SKM-1 treated with dmso at 0.1 percent for 144 hours (cell line): ENCODE measurements around the gene TWNK.
A peak's percentile ranks its signal among the peaks of the same experiment; 100 is the strongest.
"Not testable (repeated sequence)": the region's sequence is repeated elsewhere in the genome, so short reads cannot be mapped to it uniquely, and the experiment has no call there.

Experiments
- DNase-seq: peaks from one replicate; lab custom pipeline; 2025; ENCODE audit not compliant: unreplicated experiment; lab: John Stamatoyannopoulos, UW

The TWNK gene

DNA sequence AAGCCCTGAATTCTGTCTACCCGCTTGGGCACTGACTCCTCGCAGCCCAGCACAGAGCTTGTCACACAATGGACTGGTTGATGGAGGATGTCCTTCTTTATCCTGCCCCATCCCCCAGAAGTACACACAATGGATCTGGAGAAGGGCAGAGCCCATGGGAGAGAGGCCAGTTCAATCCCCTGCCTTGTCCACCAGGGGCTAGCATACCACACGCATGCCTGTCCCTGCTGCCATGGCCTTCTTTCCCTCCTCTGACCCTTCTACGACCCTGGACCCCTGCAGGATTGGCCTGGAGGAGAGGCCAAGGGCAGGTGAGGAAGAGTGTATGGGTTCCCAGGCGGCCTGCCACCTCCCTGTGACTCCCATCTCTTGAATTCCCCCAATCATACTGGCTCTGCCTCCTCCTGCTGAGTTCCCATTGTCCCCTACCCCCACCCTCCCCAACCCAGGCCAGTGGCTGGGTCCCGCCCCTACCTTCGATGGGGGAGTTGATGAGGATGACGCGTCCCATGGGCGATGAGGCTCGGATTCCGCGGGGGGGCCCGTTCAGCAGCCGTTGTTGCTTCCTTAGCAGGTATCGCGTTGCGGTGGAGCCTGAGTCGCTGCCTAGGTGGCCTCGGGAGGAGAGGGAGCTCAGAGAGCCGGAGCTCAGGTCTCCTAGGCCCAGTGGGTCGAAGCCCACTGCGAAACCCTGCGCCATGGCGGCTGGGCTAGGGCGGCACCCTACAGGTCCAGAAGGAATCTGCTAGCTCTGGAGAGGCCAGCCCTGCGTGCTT lies 42.4 kb downstream of the TWNK start:
- no peak for DNase-seq

DNA sequence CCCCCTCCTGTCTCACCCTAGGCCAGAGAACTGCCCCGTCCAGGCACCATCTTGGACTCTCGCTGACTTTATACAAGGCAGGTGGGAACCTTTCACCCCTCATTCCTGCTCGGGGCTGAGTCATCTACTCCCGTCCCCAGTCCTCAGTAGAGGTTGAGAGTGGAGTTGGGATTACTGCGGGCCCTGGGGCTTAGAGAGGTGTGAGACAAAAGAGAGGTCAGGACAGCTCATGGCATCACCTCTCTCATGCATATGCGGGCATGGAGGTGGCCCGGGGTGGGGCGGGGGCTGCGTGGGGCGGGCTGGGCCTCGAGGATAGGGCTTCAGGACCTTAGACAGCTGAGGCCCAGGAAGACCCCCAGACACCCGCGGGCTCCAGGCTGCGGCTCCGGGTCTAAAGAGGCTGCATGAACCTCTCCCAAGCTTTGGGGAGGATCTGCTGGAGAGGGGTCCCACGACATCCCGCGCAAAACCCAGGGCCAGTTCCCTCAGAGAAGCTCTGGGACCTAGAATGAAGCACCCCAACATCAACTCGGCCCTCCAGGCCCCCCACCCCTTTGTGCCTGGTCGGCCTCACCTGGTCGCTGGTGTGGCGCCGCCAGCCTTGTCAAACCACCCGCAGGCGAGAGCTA lies 43.3 kb downstream of the TWNK start:
- no peak for DNase-seq

DNA sequence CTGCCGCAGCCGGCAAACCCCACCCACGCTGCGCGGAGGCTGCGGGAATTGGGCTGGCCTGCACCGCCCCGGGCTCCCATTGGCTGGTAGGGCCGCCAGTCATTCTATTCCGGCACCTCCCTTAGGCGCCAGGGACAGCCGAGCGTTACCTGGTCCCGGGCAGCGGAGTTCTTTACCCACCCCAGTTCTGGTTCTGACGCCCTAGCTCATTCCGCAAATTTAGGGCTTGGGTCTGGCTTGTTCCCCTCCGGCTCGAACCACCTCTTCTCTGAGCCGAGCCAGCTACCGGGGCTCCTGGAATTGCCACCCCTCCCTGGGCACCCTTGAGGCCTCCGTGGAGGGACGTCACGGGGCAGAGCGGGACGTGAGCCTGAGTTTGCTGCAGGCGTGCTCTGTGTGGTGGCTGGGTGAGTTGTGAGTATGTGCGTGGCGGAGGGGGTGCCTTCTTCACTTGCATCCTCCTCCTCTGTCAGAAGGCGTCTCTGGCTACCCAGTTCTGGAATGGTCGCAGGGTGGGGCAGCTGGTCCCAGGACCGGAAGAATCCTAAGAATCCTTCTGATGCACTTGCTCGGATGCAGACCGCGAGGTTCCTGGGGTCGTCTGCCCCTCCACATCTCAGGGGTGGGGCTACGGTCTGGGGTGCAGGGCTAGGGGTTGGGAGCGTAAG lies 43.9 kb downstream of the TWNK start, which contains the start of the genes PDZD7 and SFXN3:
TSS of gene PDZD7 (minus strand) at position 2 of the 668 bp plus-strand sequence. CDS start 910 bp downstream, outside the sequence.
TSS of gene SFXN3 (plus strand) at position 107 of the 668 bp plus-strand sequence. CDS start 3,461 bp downstream, outside the sequence.
- peak; percentile 85 for DNase-seq

DNA sequence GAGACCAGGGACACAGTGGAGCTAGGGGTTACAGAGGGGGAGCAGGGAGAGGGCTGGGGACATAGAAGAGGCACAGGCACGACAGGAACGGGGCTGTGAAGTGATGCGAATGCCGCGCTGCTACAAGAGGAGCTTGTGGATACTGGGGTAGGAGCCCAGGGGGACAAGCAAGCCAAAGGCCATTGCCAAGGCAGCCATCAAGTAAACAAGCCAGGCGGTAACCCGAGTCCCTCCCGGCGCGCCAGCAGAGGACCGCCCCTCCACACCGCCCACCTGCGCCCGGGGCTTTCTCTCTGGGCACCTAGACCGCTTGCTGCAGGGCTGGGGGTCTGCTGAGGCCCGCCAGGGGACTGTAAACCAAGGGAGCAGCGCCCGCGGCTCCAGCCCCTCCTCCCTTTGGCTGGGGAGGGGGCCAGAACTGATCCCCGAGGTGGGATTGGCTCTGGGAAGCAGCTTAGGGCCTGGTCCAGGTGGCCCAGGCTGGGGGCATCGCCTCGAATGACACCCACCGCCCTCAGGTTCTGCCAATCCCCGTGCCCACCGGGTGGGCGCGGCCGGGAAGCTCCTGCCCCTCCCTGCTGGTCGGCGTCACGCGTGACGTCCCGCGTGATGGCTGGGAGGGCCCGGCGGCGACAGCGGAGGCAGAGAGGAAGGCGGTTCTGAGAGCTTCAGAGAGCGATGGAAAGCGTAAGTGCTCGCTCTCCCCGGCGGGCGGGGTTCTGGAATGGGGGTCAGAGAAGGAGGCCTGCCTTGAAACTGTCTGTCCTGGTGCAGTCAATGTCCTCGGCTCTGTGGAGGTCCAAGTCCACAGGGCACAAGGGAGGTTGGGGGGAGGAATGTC lies 44.7 kb downstream of the TWNK start:
- DNase-seq: peak; percentile 20

DNA sequence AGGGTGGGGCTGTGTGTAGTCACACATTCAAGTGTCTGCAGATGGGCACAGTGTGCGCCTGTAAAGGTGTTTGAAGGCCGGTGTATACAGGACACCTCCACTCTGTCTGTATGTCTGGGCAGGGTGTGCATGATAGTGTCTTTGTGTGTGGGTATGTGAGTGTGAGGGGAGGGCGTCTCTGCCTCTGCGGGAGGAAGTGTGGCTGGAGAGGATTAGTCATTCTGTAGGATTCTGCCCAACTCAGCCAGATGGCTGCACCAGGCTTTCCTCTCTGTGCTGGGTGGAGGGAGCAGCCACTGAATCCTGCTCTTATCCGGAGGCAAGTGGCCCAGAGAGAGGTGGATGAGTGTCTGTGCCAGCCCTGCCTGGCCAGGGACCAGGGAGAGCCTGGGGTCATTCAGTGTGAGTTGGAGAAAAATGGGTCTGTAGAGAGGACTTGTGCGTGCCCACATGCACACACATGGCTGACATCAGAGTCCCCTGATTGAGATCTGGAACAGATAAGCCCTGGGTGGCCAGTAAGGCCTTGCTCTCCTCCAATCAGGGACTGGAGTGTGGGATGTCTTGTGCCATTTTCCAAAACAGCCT lies 45.4 kb downstream of the TWNK start:
- peak; percentile 34 for DNase-seq

DNA sequence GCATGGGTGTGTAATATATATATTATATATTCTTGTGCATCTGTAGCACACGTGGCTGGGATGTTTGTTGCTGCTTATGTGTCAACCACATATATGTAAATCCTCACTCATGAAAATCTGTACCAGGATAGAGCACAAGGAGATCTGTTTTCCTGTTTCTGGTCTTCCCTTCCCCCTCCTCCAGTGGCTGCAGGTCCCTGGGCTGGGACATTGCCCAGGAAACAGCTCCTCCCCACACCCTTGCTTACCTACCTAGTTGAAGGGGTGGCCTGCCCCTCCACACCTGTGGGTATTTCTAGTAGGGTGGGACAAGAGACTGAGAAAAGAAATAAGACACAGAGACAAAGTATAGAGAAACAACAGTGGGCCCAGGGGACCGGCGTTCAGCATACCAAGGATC lies 45.9 kb downstream of the TWNK start:
- DNase-seq: no peak

DNA sequence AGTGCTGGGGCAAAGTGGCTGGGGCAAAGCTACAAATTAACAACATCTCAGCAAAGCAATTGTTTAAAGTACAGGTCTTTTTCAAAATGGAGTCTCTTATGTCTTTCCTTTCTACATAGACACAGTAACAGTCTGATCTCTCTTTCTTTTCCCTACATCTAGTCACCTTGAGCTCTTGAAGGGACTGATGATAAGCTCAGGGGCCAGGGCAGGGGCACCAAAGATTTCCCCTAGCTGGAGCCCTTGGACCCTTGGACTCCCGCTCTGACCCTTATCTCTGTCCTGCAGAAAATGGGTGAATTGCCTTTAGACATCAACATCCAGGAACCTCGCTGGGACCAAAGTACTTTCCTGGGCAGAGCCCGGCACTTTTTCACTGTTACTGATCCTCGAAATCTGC lies 47.1 kb downstream of the TWNK start:
- DNase-seq: not testable (repeated sequence)

DNA sequence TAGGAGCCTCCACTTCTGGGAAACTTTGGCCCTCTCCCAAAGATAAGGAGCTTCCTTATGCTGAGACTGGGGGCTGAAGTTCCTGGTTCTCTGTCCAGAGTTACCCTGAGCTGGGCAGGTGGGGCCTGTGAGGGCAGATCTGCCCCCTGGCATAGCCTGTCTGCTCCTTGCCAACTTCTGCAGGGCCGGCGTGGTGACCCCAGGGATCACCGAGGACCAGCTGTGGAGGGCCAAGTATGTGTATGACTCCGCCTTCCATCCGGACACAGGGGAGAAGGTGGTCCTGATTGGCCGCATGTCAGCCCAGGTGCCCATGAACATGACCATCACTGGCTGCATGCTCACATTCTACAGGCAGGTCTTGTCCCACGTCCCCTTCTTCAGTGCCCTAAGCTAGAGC lies 48.0 kb downstream of the TWNK start:
- no peak for DNase-seq

DNA sequence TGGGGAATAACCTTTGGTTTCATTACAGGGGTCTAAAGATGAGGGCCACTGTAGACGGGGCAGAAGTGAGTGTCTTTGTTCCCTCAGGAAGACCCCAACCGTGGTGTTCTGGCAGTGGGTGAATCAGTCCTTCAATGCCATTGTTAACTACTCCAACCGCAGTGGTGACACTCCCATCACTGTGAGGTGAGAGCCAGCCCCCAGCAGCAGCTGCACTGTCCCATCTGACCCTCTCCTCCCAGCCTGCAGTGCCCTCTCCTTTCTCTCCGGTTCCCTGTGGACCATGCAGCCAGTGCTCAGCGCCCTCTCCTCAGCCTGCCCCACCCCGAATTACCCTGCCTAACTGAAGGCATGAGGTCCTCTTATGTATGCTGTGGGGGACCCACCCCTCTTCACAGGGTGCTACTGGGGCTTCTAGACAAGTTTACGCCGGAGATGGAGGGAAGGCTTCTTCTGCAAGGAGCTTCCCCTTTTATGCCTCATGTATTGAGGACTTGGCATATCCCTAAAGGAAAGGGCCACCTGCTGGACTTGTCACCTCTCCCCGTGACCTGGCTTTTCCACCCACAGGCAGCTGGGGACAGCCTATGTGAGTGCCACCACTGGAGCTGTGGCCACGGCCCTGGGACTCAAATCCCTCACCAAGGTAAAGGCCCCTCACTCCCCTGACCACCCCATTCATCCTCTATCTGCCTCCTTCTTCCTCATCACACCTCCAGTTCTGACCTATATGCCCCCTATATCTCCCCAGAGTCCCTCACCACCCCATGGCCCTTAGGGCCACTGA lies 48.8 kb downstream of the TWNK start:
- no peak for DNase-seq

DNA sequence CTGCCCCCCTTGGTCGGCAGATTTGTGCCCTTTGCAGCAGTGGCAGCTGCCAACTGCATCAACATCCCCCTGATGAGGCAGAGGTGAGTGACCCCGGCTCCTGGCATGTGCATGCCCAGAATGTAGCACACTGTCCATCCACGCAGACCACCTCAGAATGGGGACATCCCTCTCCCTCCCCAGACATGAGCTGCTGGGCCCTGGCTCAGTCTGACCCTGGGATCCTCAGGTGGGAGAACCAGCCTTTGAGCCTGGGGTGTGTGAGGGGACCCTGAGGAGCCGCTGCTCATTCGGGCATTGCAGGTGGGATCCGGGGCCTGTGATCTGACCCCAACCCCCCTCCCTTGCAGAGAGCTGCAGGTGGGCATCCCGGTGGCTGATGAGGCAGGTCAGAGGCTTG lies 49.4 kb downstream of the TWNK start:
- no peak for DNase-seq

DNA sequence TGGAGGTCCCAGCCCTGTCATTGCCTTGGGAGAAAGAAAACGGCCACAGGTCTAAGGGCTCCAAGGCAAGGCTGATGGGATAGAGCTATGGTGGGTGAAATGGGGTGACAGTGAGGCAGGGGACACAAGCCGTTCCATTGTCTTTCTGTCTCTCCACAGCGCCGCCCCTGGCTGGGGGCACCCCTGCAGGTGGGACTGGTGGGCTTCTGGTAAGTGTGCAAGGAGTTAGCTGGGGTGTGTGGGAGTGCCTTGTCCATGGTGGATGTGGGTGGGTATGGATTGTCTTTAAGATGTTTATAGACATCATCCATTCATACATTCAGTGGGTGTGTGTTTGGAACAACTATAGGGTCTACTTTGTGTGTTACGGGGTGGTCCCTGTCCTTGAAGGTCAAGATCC lies 51.1 kb downstream of the TWNK start:
- no peak for DNase-seq

DNA sequence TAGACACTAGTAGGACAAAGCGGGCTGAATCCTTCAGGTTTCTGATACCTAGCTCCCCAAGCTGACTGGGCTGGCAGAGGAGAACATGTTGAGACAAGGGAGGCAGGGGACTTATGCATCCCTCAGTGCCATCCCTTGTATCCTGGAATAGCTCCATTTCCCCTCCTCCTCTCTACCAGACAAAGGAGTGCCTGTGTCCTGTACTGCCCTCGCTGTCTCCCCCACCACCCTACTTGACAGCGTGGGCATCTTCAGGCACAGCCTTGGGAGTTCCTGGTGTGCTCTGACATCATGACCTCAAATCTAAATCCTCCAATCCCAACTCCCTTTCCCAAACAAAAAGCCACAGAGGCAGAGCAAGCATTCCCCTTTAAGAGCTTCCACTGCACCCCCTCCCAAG lies 52.7 kb downstream of the TWNK start:
- no peak for DNase-seq

DNA sequence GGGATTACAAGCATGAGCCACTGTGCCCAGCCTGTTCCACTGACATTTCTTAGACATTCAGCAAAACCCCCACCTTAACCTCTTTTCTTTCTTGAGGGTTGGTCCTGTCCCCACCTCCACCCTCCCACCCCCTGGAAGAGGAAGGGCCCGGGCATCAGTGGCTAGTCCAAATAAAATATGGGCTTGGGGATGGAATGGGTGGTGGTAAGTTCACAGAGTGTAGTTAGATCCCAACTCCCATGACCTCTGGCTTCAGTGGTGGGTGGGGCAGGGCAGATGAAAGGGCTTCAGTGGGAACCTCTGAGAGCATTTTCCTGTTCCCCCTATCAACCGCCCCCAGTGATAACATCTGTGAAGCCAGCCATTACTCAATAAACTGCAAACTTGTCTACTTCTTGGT lies 53.5 kb downstream of the TWNK start:
- no peak for DNase-seq

DNA sequence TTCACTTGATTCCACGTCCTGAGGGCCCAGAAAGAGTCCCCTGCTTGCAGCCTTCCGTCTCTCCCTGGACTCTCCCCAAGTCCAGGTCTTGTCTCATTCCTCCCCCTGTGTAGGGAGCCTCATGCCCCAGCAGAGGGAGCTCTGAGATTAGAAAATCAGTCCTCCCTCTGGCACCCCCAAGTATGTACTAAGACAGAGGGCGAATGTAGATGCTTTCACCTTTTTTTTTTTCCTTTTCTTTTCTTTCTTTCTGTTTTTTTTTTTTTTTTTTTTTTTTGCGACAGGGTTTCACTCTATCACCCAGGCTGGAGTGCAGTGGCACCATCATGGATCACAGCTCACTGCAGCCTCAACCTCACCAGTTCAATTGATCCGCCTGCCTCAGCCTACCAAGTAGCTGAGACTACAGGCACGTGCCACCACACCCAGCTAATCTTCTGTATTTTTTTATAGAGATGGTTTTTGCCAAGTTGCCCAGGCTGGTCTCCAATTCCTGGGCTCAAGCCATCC lies 54.0 kb downstream of the TWNK start:
- DNase-seq: peak; percentile 72

DNA sequence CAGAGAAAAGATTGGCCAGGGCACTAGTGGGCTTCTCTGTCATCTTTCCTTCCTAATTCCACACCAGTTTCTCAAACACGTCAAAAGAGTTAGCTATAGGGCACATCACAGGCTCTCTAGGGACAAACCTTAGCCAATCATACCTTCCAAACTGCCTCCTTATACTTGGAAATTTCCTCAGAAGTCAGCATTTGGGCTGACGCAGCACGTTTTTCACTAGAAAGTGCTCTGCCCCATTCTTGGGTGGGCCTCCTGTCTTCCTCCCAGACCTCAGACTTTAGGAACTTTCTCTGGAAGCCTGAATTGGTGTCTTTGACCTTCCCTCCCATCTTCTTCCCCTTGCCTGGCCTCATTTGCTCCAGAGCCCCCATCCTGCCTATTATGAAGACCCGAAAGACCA lies 54.8 kb downstream of the TWNK start:
- DNase-seq: no peak

DNA sequence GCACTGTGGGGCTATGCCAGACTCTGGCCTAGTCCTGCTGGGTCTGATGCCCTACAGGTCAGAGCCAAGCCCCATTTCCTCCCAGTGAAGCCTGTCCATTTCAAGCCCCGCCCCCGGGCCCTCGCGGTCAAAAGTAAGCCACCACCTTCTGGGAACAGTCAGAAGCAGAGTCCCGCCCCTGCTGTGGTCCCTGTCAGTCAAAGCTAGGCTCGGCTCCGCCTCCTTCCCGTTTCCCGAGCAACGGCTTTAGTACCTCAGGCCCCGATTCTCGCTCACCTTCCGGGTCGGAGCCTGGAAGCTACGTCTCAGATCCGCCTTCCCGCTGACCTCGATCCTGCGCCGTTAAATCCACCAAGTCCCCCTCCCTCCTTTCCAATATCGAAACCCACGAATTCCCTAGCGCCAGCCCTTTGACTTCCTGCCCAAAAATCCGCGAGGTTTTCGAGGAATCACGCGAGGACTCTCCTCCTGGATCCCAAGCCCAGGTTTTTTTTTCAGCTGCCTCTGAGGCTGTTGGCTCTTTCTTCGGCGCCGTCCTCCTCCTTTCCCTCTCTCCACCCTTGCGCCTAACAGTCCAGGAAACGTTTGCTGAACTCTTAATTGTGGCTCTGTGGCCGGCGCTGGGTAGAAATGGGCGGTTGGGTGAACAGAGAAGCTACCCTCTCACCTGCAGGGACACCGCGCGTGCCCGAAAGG lies 55.5 kb downstream of the TWNK start:
- DNase-seq: peak; percentile 92

DNA sequence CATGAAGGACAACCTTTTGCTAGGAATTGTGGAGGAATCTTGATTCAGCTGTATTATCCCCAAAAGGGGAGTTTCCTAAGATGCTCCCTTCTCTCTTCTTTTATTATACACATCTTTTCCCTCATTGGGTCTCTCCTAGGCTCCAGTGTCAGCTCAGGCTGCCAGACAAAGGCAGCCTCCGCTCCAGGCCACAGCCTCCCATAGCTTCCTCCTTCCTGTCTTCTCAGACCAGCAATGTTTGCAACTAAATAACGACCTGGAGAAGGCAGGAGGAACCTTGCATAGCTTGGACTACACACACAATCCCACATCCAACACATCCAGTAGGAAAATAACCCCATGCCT lies 56.0 kb downstream of the TWNK start:
- no peak for DNase-seq
